ENCODE data around the gene PDCD1. TPM values are rescaled to one million over a fixed set of nuclear protein-coding genes. Genes with fewer than 3 reads are reported as not detected.
"Not testable (repeated sequence)": the region's sequence is repeated elsewhere in the genome, so short reads cannot be mapped to it uniquely, and the experiment has no call there.

PDCD1 gene
- total RNA-seq, 1 donor from 2014 or later: not detected

- no peak for DNase-seq (ENCODE audit: extremely low read depth, low read depth, low spot score)
Observed at GRCh38 chr2:241804326-241805229, 54.1 kb downstream of the PDCD1 start.

GRCh38 chr2:241803387-241804325, 55.0 kb downstream of the PDCD1 start:
- no peak for DNase-seq (ENCODE audit: extremely low read depth, low read depth, low spot score)

DNA sequence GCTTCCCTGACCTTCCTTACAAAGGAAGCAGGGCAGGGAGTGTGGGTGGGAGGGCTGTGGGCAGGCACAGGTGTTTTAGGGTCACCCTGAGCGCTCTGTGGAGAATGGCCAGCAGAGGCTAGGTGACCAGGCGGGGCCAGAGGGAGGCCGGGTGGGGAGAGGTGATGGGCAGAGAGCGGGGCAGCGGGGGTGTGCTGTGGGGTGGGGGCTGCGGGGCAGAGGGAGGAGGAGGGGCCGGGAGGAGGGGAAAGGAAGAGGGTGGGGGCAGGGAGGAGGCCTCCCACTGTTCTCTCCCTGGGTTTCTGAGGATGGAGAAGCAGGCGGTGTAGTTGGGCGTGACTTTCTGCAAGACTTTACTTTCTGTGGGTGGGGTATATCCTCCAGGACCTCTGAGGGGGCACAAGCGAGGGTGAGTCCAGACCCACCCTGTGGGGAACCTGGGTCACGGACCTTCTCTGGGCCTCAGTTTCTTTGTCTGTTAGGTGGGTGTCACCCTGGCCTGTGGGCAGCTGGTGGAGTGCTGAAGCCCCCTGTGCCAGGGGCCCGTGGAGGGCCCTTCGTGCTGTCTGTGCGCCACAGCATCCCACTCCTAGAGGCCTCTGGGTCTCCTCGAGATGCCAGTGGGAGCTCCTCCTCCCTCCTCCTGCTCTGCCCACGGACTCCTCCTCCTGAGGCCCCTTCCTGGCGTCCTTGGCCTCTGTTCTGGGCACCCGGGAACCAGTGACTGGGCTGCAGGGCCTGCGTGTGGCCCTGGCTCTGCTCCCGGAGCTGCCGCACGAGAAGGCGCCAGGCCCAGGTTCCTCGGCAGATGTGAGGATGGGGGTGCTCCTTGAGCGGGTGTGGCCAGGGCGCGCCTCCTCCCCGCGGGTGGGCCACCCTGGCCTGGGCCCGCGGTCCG, 56.0 kb downstream of the PDCD1 start:
- no peak for DNase-seq (ENCODE audit: extremely low read depth, low read depth, low spot score)

GRCh38 chr2:241801611-241802420, 56.9 kb downstream of the PDCD1 start:
- no peak for DNase-seq (ENCODE audit: extremely low read depth, low read depth, low spot score)

DNA sequence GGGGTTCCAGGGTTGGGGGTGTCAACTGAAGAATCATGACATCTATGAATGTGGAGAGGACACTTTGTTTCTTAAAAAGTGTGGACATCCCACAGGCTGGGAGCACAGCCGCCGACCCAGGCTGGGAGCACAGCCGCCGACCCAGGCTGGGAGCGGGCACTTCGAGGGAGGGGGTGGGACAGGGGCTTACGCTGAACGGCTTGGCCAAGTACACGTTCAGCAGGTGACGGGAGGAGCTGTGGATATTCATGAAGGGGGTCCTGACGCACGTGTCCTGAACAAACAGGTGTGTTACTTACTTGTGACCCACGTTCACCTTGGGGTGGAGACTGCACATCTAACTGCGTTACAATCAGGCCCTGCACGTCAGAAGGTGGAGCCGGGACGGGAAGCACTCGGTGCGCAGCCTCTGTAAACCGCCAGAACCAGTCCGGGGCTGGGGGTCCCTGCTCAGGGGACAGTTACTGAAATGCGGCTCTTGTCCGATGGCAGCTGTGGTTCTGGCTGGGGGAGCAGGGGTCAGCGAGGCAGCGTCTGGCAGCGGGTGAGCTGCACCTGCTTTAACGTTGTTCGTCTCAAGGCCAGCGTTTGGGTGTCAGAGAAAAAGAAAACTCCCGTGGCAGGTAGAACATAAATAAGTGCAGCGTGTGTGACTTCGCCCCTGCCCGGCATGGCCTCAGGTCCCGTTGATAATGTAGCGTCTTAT, 58.3 kb downstream of the PDCD1 start:
- DNase-seq (ENCODE audit: extremely low read depth, low read depth, low spot score): not testable (repeated sequence)

Other genes starting within 250 kb of the PDCD1 start
- 46.7 and 50.9 TPM in 2 replicates for gene THAP4, start 221.7 kb downstream of the PDCD1 start, total RNA-seq
- gene ATG4B, start 221.2 kb downstream of the PDCD1 start, total RNA-seq: 79.1 and 84.4 TPM in 2 replicates
- gene DTYMK, start 172.1 kb downstream of the PDCD1 start, total RNA-seq: 26.3 and 33.4 TPM in 2 replicates
- gene ING5, start 156.9 kb downstream of the PDCD1 start, total RNA-seq: 7.9 and 16.2 TPM in 2 replicates
- 8.8 and 11.2 TPM in 2 replicates for gene D2HGDH, start 124.3 kb downstream of the PDCD1 start, total RNA-seq
- gene GAL3ST2, start 82.1 kb downstream of the PDCD1 start, total RNA-seq: not detected in 2 replicates
- 0.29 TPM in 1 of 2 replicates, not detected in the other for gene NEU4, start 49.7 kb downstream of the PDCD1 start, total RNA-seq
- not detected in 2 replicates for gene RTP5, start 10.8 kb upstream of the PDCD1 start, total RNA-seq